Measurements from ENCODE around the gene ABCC6. TPM values are rescaled to one million over a fixed set of nuclear protein-coding genes. Genes with fewer than 3 reads are reported as not detected.
"Not testable (repeated sequence)": the region's sequence is repeated elsewhere in the genome, so short reads cannot be mapped to it uniquely, and the experiment has no call there.

The ABCC6 gene
- total and polyA plus RNA-seq, 8 donors, result 4.1 to 95.6 (median 11.5) TPM

- intact Hi-C loops (cut with DNase I; ENCODE audit: low total_unique reads), result no loop called here
- TF ChIP-seq POLR2AphosphoS5 (IDR thresholded peaks at IDR 0.05), result no peak
- TF ChIP-seq, protein P1, sequence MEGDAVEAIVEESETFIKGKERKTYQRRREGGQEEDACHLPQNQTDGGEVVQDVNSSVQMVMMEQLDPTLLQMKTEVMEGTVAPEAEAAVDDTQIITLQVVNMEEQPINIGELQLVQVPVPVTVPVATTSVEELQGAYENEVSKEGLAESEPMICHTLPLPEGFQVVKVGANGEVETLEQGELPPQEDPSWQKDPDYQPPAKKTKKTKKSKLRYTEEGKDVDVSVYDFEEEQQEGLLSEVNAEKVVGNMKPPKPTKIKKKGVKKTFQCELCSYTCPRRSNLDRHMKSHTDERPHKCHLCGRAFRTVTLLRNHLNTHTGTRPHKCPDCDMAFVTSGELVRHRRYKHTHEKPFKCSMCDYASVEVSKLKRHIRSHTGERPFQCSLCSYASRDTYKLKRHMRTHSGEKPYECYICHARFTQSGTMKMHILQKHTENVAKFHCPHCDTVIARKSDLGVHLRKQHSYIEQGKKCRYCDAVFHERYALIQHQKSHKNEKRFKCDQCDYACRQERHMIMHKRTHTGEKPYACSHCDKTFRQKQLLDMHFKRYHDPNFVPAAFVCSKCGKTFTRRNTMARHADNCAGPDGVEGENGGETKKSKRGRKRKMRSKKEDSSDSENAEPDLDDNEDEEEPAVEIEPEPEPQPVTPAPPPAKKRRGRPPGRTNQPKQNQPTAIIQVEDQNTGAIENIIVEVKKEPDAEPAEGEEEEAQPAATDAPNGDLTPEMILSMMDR (IDR thresholded peaks at IDR 0.05), result no peak
- no peak for TF ChIP-seq POLR2A (IDR thresholded peaks at IDR 0.05)
- no peak for TF ChIP-seq EP300 (IDR thresholded peaks at IDR 0.05)
- no peaks in the 10 kb centered on the region for H3K4me1 ChIP-seq
- WGBS, 5 donors, result 83 to 98% (median 85%) methylated on average over 4 of the region's 4 CpGs
- no peak for DNase-seq
- peaks cover 4 to 17% (median 10%) of the 10 kb centered on the region in 4 donors for H3K9me3 ChIP-seq
- no peak overlapping the region for H3K4me3 ChIP-seq
- H3K27ac ChIP-seq, result no peak overlapping the region
- no peaks in the 10 kb centered on the region for H3K27me3 ChIP-seq
- H3K36me3 ChIP-seq, result peaks cover 0 to 42% (median 18%) of the 10 kb centered on the region in 4 donors
Measured at GRCh38 chr16:16158082-16158658, 65.1 kb downstream of the ABCC6 start.

DNA sequence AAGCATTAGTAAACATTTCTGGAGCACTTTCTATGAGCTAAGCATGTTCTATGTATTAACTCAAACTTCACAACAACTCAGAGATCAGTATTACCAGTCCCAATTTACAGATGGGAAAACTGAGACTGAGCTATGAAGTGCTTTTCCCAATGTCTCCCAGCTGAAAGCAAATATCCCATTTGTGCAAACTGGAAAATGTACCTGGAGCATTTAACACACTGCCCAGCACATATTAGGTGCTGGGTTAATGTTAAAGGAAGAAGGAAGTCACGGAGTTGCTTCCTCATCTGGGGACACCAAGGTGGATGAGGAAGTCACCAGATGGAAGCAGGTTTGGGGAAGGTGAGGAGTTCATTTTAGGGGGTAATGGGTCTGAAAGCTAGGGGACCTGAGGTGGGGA is 66.1 kb downstream of the ABCC6 start:
- TF ChIP-seq, protein P1 (IDR thresholded peaks at IDR 0.05), result no peak
- TF ChIP-seq POLR2A (IDR thresholded peaks at IDR 0.05), result no peak
- TF ChIP-seq POLR2AphosphoS5 (IDR thresholded peaks at IDR 0.05), result no peak
- no peak for TF ChIP-seq EP300 (IDR thresholded peaks at IDR 0.05)
- 90 to 97% (median 92%) methylated on average over 1 of the region's 1 CpG for WGBS, 5 donors
- peaks cover 4 to 17% (median 10%) of the 10 kb centered on the region in 4 donors for H3K9me3 ChIP-seq
- H3K27ac ChIP-seq, result no peak overlapping the region
- no peak overlapping the region for H3K4me3 ChIP-seq
- H3K27me3 ChIP-seq, result no peaks in the 10 kb centered on the region
- no peak for DNase-seq
- intact Hi-C loops (cut with DNase I; ENCODE audit: low total_unique reads), result no loop called here
- peaks cover 0 to 38% (median 16%) of the 10 kb centered on the region in 4 donors for H3K36me3 ChIP-seq
- no peaks in the 10 kb centered on the region for H3K4me1 ChIP-seq

DNA sequence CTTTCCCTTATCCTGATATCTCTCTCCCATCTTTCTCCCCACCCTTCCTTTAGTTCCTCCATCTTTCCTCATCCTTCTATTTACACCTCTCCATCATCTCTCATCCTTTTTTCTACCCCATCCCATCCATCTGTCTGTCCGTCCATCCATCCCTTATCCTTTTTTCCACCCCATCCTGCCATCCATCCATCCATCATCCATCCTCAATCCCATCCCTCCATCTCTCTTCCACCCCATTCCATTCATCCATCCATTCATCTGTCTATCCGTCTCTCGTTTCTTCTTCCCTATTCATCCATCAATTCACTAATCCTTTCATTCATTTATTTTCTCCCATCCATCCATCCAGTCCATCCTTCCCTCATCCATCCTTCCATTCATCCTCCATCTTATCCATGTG is 68.1 kb downstream of the ABCC6 start:
- H3K27ac ChIP-seq, result no peak overlapping the region
- peaks cover 4 to 17% (median 10%) of the 10 kb centered on the region in 4 donors for H3K9me3 ChIP-seq
- no peak overlapping the region for H3K4me3 ChIP-seq
- H3K27me3 ChIP-seq, result no peaks in the 10 kb centered on the region
- H3K4me1 ChIP-seq, result peaks cover 0 to 14% (median 8%) of the 10 kb centered on the region in 4 donors
- H3K36me3 ChIP-seq, result peaks cover 0 to 26% (median 11%) of the 10 kb centered on the region in 4 donors
- WGBS, 5 donors, result 92 to 96% (median 95%) methylated on average over 3 of the region's 3 CpGs
- intact Hi-C loops (cut with DNase I; ENCODE audit: low total_unique reads), result no loop called here
- TF ChIP-seq, protein P1 (IDR thresholded peaks at IDR 0.05), result no peak
- TF ChIP-seq POLR2AphosphoS5 (IDR thresholded peaks at IDR 0.05) (no peak), POLR2A (IDR thresholded peaks at IDR 0.05) (no peak), EP300 (IDR thresholded peaks at IDR 0.05) (no peak)
- DNase-seq, result no peak

GRCh38 chr16:16154281-16154951 is 68.9 kb downstream of the ABCC6 start:
- intact Hi-C loops (cut with DNase I; ENCODE audit: low total_unique reads), result no loop called here
- no peak for DNase-seq
- H3K27me3 ChIP-seq, result no peaks in the 10 kb centered on the region
- H3K4me1 ChIP-seq, result peaks cover 5 to 22% (median 12%) of the 10 kb centered on the region in 4 donors
- 71 to 84% (median 78%) methylated on average over 5 to 18 of the region's 18 CpGs for WGBS, 5 donors
- no peak overlapping the region for H3K27ac ChIP-seq
- TF ChIP-seq POLR2A (IDR thresholded peaks at IDR 0.05) (no peak), POLR2AphosphoS5 (IDR thresholded peaks at IDR 0.05) (no peak), EP300 (IDR thresholded peaks at IDR 0.05) (no peak)
- TF ChIP-seq, protein P1 (IDR thresholded peaks at IDR 0.05), result no peak
- H3K4me3 ChIP-seq, result no peak overlapping the region
- peaks cover 3 to 13% (median 8%) of the 10 kb centered on the region in 4 donors for H3K9me3 ChIP-seq
- H3K36me3 ChIP-seq, result peaks cover 0 to 20% (median 5%) of the 10 kb centered on the region in 4 donors

GRCh38 chr16:16153000-16153399 is 70.3 kb downstream of the ABCC6 start:
- H3K27me3 ChIP-seq; H3K27ac ChIP-seq; H3K9me3 ChIP-seq; DNase-seq; intact Hi-C loops (cut with DNase I; ENCODE audit: low total_unique reads); H3K4me3 ChIP-seq: not testable (repeated sequence)
- peaks cover 0 to 13% (median 2%) of the 10 kb centered on the region in 4 donors for H3K36me3 ChIP-seq
- H3K4me1 ChIP-seq, result peaks cover 5 to 29% (median 16%) of the 10 kb centered on the region in 4 donors
- WGBS, 5 donors, result 91 to 96% (median 93%) methylated on average over 12 of the region's 12 CpGs
